NCI-H2029 treated with DMSO at 0.1 percent for 48 hours (cell line): ENCODE results near the gene CDCA5.

Experiments used
- DNase-seq: peaks from one replicate; lab custom pipeline; 2025; lab: John Stamatoyannopoulos, UW

Gene CDCA5

DNA sequence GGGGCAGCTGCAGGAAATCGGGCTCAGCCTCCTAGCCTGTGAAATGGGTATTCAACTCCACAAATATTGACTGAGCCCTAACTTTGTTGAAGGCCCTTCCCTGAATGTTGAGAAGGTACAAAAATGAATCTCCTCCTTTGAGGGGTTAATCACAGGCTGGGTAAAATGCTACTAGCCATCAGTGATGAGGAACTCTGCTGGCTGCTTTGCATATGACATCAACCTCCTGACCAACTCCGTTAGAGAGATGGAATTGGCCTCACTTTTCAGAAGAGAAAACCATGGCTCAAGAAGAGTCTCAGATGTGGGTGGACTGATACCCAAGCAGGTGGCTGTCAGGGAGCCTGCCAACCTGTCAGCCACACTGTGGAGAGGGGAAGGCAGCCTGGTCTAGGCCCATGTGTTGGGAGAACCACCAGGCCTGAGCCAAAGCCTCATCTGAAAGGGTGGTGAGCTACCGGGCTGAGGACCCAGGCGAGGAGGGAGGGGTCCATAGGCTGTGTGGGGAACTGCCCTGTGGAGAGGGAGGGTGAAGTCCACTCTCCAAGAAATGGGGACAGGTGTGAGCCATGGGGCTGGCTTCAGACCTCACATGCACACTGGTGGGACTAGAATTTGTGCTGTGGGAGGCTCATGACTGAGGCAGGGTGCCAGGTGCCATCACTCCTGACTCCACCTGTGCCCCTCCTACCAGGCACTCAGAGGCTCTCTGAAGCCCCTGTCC lies 11.8 kb downstream of the CDCA5 start:
- no peak for DNase-seq

- no peak for DNase-seq
Observed at GRCh38 chr11:65069217-65069616, 14.6 kb downstream of the CDCA5 start.

DNA sequence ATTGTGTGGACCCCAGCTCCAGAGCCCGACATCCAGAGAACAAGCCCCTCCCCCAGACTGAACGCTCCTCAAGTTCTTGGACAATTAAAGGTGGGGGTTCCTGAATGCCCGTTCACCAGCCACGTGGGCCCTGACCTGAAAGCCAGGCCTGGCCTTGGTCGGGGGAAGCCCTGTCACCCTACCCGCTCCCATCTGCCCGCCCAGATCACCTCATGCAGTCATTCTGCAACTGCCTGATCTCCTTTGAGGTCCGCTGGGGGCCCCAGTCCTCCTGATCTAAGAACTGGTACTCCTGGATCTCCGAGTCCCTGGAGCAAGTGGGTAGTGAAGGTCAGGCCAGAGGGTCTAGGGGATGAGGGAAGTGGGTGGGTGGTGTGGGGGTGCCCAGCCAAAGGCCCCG lies 16.4 kb downstream of the CDCA5 start:
- no peak for DNase-seq

DNA sequence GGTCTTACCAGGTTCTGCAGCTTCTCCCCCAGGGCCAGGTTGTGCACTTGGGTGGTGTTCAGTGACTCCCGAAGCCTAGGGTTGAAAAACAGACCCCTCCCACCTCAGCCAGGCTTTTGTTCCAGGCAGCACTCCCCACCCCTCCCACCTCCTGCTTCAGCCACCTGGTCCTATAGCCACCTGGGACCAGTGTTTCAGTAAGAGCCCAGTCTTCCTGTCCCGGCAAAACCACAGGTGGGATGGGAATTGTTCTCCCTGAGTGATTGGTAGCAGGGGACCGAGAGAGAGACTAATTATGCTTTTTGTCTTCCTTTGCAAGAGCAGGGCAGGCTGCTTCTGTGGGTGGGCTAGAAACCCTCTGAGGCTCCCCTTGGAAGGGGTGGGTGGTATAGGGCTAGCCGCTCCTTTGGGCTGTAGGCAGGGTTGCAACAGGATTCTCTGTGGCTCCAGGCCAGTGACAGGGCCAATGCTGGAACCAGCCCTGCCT lies 17.0 kb downstream of the CDCA5 start:
- no peak for DNase-seq

DNA sequence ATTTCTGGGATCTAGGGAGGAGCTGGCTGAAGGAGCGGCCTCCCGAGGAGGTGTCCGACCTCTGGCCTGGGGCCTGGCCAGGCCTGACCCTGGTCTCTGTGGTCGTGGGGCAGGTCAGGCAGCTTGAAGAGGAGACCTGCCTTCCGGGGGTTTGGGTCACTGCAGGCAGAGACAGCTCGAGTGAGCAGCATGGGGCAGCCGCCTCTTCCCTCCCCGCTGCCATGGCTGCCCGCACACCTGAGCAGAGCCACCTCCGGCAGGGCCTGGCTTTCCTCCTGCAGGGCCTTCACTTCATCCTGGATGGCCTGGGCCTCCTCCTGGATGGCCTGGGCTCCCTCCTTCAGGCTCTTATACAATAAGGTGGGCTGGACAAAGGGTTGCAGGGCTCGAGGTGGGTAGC lies 17.5 kb downstream of the CDCA5 start:
- no peak for DNase-seq

DNA sequence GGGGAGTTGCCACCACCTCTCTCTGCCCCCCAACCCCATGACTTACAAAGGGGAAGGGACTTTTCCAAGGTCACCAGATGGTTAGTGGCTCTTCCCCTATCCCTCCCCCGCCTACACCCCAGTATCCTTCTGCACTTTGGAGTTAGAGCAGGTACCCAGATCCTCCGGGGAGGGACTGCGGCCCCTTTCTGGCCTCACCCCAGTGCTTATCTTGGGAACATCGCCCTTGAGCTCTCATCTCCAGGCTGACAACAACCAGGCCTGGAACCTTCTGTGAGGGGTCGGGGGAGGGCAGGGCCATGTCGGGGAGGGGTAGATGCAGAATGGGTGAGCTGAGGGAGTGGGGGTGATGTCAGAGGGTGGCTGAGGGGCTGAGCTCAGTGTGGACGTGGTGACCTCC lies 18.0 kb downstream of the CDCA5 start:
- DNase-seq: no peak

- DNase-seq: no peak
Observed at GRCh38 chr11:65064847-65065240, 19.0 kb downstream of the CDCA5 start.

DNA sequence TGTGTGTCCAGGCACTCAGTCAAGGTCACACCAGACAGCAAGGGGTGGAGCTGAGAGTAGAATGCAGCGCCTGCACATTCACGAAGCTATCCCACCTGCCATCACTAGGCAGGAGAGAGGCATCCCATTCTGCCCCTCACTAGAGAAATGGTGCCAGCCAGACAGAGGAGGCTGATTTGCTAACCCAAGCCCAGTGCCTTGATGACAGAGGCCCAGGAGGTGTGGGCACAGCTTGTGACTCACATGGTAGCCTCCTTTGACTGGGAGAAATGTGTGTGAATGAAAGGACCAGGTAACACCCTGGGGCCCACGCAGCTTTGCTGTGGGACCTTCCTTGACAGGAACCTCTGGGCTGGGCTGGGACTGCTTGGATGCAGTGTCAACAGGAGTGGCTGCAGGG lies 20.3 kb downstream of the CDCA5 start:
- DNase-seq: no peak

- DNase-seq: no peak
Observed at GRCh38 chr11:65060913-65061408, 22.9 kb downstream of the CDCA5 start.

DNA sequence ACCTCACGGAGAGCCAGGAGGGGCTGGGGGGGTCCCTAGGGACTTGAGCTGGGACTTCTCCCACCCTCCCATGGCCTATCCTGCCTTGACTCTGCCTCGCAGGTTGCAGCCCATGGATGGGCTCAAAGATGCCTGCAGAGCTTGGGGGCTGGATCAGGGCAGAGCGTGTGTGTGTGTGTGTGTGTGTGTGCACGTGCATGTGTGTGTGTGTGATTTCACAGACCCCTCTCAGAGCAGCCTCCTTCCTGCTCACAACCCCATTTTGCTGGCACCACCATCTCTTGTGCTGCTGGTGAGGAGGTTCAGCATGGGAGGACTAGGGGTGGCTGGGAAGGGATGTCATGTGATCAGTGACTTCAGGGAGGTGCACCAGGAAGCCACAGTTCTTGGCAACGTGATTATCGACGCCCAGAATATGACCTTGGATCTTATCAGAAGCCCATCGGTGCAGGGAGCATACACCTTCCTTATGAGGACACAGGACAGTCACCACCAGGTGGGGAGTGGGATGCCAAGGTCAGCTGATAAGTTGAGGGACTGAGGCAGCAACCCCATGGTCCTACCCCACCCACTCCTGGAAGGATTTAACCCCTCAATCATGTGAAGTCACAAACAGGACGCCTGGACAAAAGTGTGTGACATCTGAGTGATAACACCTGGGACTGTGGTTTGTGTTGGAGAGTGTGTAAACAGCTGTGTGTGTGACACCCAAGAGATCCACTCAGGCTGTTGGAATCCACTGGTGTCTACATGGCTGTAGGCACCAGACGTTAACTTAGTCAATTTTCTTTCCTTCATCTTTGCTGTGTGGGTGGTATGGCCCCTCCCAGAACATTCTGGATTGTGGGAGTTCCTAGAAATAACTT lies 23.6 kb downstream of the CDCA5 start:
- DNase-seq: no peak

DNA sequence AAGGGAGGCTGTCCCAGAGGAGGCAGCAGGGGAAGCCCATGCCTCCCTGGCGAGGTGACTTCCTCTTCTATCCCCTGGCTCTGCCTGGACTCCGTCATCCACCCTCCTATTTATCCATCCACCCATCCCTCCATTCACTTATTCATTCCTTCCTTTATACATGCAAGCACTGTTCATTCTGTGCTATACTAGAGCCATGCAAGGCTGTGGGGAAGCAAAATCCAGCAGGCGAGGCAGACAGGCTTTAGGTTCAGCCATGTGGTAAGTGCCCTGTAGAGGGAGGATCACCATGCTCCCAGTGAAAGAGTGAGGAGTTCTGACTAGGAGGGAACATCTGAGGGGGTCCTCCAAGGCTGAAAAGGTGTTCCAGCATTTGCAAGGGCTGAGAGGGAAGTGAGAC lies 24.3 kb downstream of the CDCA5 start:
- no peak for DNase-seq

- no peak for DNase-seq
Observed at GRCh38 chr11:65058419-65059054, 25.3 kb downstream of the CDCA5 start, which contains the start of gene NAALADL1. TSS of gene NAALADL1 (minus strand) at chr11:65058553. CDS start at chr11:65058521, 32 bp downstream.

DNA sequence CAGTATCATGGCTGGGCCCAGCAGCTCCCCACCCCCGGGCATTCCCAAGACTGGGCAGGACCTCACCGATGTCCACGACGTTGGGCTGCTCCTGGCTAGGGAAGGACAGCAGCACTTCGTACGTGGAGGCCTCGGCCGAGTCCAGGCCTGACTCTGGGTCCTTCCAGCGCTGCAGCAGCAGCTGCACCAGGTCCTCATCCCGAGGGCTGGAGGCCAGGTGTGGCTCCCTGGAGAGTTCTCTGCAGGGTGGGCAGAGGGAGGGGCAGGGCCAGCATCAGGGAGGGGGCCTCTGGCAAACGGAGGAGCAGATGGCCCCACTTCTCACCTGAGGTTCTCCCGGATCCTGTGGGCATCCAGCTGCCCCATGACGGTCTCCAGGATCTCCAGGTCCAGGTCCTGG lies 25.8 kb downstream of the CDCA5 start:
- DNase-seq: no peak

GRCh38 chr11:65057526-65057925 lies 26.3 kb downstream of the CDCA5 start:
- DNase-seq: no peak

DNA sequence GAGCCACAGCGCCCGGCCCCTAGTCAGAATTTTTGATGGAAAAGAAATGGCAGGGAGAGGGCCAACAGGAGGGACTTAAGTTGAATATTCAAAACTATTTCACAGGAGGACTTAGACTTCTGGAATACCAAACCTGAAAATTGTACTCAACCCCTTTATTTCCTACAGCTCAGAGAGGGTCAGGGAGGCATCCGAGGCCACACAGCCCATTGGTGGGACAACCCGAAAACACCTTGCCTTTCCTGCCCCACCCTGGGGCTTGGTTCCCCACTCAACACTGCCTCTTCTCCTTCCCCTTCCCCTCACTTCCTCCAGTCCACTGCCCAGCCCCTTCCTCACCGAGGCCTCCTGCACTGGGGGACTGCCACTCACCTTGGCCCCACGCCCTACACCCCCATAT lies 26.8 kb downstream of the CDCA5 start:
- DNase-seq: no peak

DNA sequence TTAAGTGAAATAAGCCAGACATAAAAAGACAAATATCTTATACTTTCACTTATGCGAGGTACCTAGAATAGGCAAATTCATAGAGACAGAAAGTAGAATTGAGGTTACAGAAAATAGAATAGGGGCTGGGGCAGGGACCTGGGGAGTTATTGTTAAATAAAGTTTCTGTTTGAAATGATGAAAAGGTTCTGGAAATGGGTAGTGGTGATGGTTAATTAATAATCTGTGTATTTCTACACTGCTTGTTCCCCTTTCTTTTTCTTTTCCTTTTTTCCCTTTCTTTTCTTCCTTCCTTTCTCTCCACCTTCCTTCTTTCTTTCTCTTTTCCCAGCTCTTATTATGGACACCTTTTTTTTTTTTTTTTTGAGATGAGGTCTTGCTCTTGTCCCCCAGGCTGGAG lies 28.3 kb downstream of the CDCA5 start:
- no peak for DNase-seq

DNA sequence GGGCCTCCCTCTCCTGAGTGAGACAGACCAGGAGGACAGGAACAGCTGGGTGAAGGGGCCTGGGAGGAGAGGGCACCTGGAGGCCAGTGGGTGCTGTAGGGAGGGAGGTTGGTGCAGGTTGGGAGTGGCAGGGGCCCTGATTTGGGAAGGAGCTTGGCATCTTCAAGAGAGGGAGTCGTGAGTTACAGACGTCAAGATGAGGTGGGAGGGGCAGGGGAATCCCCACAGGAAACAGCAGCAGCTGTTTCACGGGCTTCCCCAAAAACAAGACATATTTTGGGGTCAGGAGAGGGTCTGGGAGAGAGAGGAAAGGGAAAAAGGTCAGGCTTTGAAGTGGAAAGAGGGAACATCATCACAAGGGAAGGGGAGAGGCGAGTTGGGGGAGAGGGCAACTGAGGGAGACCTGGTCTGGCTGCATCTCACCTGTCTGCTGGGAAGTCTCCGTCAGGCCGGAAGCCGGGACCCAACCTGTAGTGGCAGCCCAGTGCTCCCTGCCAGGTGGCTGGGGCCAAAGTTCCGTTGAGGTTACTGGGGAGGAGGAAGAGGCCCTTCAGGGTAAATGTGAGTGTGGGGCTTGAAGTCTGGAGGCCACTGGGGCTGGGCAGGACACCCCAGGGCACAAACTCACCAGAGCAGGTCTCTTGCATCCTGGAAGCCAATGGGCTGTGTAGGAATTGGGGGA lies 29.9 kb downstream of the CDCA5 start:
- DNase-seq: no peak

DNA sequence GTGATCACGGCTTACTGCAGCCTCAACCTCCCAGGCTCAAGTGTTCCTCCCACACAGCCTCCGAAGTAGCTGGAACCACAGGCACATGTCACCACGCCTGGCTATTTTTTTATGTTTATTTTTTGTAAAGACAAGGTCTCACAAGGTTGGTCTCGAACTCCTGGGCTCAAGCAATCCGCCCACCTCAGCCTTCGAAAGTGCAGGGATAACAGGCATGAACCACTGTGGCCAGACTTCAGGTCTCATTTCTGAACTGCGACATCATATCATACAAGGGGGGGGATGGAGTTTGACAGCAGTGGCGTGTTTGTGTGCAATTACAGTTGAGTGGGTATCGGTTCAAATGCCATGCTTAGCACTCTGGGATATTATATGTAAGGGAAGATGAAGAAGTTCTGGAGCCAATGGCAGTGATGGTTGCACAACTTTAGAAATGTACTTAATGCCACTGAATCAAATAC lies 32.4 kb downstream of the CDCA5 start:
- no peak for DNase-seq

DNA sequence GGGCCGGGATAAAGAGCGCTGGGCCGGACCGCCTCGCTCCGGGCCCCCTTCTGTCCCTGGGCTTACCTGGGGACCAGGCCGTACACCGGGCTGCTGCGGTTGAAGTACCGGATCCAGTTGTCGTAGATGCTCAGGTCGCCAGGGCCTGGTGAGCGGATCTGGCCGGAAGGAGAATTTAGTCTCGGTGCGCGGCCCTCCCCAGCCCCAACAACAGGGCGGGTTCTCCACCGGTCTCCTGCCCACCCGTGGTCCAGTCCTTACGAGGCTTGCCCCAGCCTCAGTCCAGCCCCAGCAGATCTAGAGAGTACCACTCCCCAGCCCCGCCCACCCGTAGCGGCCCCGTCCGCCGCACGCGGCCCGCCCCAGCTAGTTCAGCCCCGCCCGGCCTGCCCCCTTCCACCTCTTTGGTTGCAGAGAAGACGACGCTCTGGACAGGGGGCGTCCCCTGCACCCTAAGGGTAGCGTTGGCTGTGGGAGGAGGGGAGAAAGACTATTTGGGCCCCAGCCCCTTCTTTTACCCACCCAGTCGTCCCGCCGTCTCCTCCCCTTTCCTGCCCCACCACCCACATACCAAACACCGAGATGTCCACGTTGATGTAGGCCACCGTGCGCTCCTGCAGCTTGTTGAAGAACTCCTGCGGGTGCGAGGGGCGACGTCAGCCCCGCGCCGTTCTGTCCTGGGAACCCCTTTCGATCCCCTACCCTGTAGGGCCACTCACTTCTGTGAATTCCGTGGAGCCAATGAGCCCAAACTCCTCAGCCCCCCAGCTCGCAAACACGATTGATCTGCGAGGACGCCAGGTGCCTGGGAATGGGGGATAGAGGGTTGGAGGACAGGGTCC lies 36.0 kb downstream of the CDCA5 start:
- DNase-seq: no peak

GRCh38 chr11:65045728-65046127 lies 38.1 kb downstream of the CDCA5 start:
- DNase-seq: no peak

GRCh38 chr11:65045061-65045460 lies 38.8 kb downstream of the CDCA5 start:
- no peak for DNase-seq
